ENCODE data around the gene NUSAP1. TPM values are rescaled to one million over a fixed set of nuclear protein-coding genes. Genes with fewer than 3 reads are reported as not detected.

Gene NUSAP1
- total and polyA plus RNA-seq, 2 donors (not counting 1 experiment from before 2014, with no cell fraction given) = 25.7 to 27.6 TPM

- Histone ChIP-seq H4K20me1 (ENCODE audit: control insufficient read depth, extremely low read depth, insufficient read depth, low read length) (no peaks in the 10 kb centered on the region), H2AFZ (ENCODE audit: low read length) (no peak overlapping the region), H3K9me3 (ENCODE audit: control insufficient read depth, insufficient read depth, low read depth, low read length) (no peaks in the 10 kb centered on the region), H3K4me1 (ENCODE audit: control insufficient read depth, extremely low read depth, insufficient read depth, low read length) (no peaks in the 10 kb centered on the region), H3K27ac (ENCODE audit: insufficient read depth, low read length) (no peak overlapping the region), H3K27me3 (ENCODE audit: control insufficient read depth, insufficient read depth, low read length) (no peaks in the 10 kb centered on the region), H3K4me2 (ENCODE audit: extremely low read depth, insufficient read depth, low read length) (no peak overlapping the region), H3K36me3 (ENCODE audit: control insufficient read depth, insufficient read depth, low read length) (peaks cover 1% of the 10 kb centered on the region), H3K4me3 (replicated peaks in 1 of 4; ENCODE audit: control extremely low read depth in 1 of 4, insufficient read depth in 1 of 4, low read depth in 3 of 4, low read length in 4 of 4) (no peak overlapping the region), H3K79me2 (ENCODE audit: control insufficient read depth, insufficient read depth, low read length) (peaks cover 16% of the 10 kb centered on the region), H3K9ac (ENCODE audit: insufficient read depth, low read length) (no peak overlapping the region)
- DNase-seq (ENCODE audit: low read depth in 2 of 2) = peak in 1 of 2 donors; percentile 9
- TF ChIP-seq EZH2 (IDR thresholded peaks at IDR 0.05; ENCODE audit: low read length, missing control alignments) = no peak
- no peak for TF ChIP-seq CTCF (conservative IDR thresholded peaks at IDR 0.05 in 1 of 2, IDR thresholded peaks at IDR 0.05 in 1 of 2; ENCODE audit: low read depth in 1 of 2, low read length in 2 of 2)
Observed at GRCh38 chr15:41429003-41429890, 96.6 kb downstream of the NUSAP1 start.

Other genes starting within 250 kb of the NUSAP1 start
- 22.3 and 34.0 TPM in 2 replicates for gene INO80, start 216.6 kb upstream of the NUSAP1 start, total RNA-seq
- 5.7 and 6.0 TPM in 2 replicates for gene INO80, start 216.6 kb upstream of the NUSAP1 start, polyA plus RNA-seq
- gene EXD1, start 102.1 kb upstream of the NUSAP1 start, total RNA-seq = 0.17 TPM in 1 of 2 replicates, not detected in the other
- gene EXD1, start 102.1 kb upstream of the NUSAP1 start, polyA plus RNA-seq = 0.02 TPM in 1 of 2 replicates, not detected in the other
- gene CHP1, start 101.6 kb upstream of the NUSAP1 start, total RNA-seq = 61.4 and 84.7 TPM in 2 replicates
- 118 and 123 TPM in 2 replicates for gene CHP1, start 101.6 kb upstream of the NUSAP1 start, polyA plus RNA-seq
- 0.26 and 2.0 TPM in 2 replicates for gene OIP5, start 290 bp upstream of the NUSAP1 start, total RNA-seq
- gene OIP5, start 290 bp upstream of the NUSAP1 start, polyA plus RNA-seq = 2.4 and 8.3 TPM in 2 replicates
- gene NDUFAF1, start 69.6 kb downstream of the NUSAP1 start, total RNA-seq = 22.1 and 27.1 TPM in 2 replicates
- 31.6 and 35.6 TPM in 2 replicates for gene NDUFAF1, start 69.6 kb downstream of the NUSAP1 start, polyA plus RNA-seq
- gene RTF1, start 84.2 kb downstream of the NUSAP1 start, total RNA-seq = 14.9 and 16.0 TPM in 2 replicates
- gene RTF1, start 84.2 kb downstream of the NUSAP1 start, polyA plus RNA-seq = 38.9 and 44.7 TPM in 2 replicates
- 3.9 and 35.0 TPM in 2 replicates for gene ITPKA, start 161.0 kb downstream of the NUSAP1 start, total RNA-seq
- gene ITPKA, start 161.0 kb downstream of the NUSAP1 start, polyA plus RNA-seq = 0.32 and 2.9 TPM in 2 replicates
- under 0.01 and 0.99 TPM in 2 replicates for gene LTK, start 180.9 kb downstream of the NUSAP1 start, total RNA-seq
- 0.14 and 0.19 TPM in 2 replicates for gene LTK, start 180.9 kb downstream of the NUSAP1 start, polyA plus RNA-seq
- gene RPAP1, start 211.4 kb downstream of the NUSAP1 start, total RNA-seq = 14.4 and 18.0 TPM in 2 replicates
- gene RPAP1, start 211.4 kb downstream of the NUSAP1 start, polyA plus RNA-seq = 5.9 and 7.9 TPM in 2 replicates
- 9.8 and 14.9 TPM in 2 replicates for gene TYRO3, start 226.3 kb downstream of the NUSAP1 start, total RNA-seq
- gene TYRO3, start 226.3 kb downstream of the NUSAP1 start, polyA plus RNA-seq = 9.2 and 20.9 TPM in 2 replicates